H9 (cell line): ENCODE data around the gene KIF5A. TPM values are rescaled to one million over a fixed set of nuclear protein-coding genes. Genes with fewer than 3 reads are reported as not detected.

ENCODE experiments used
- DNase-seq: peaks from one replicate; pipeline ENCODE4 v3.0.0-alpha.2; 2017
- H2AFZ ChIP-seq: one replicate; pipeline ENCODE4 v1.6.1; 2013; ENCODE audit warnings: mild to moderate bottlenecking, low read length, control low read depth, moderate library complexity
- H2AK5ac ChIP-seq: 2 replicates; pipeline ENCODE4 v1.6.1; 2013; ENCODE audit warnings: low read length, control low read depth, mixed read lengths; ENCODE audit not compliant: insufficient read length
- H2BK120ac ChIP-seq: one replicate; pipeline ENCODE4 v1.6.1; 2013; ENCODE audit warnings: low read depth, mild to moderate bottlenecking, low read length, control low read depth, inconsistent platforms; ENCODE audit not compliant: poor library complexity, severe bottlenecking
- H2BK12ac ChIP-seq: 2 replicates; pipeline ENCODE4 v1.6.1; 2013; ENCODE audit warnings: low read length, control low read depth, mixed read lengths, low read depth; ENCODE audit not compliant: insufficient read length
- H2BK15ac ChIP-seq: 2 replicates; pipeline ENCODE4 v1.6.1; 2013; ENCODE audit warnings: low read depth, low read length, control low read depth
- H2BK20ac ChIP-seq: one replicate; pipeline ENCODE4 v1.6.1; 2013; ENCODE audit warnings: low read depth, mild to moderate bottlenecking, low read length, control low read depth, inconsistent platforms; ENCODE audit not compliant: poor library complexity, severe bottlenecking
- H2BK5ac ChIP-seq: 2 replicates; pipeline ENCODE4 v1.6.1; 2013; ENCODE audit warnings: low read length, control low read depth, mixed read lengths; ENCODE audit not compliant: insufficient read length
- H3K14ac ChIP-seq: 2 replicates; pipeline ENCODE4 v1.6.1; 2013; ENCODE audit warnings: low read length, control low read depth; ENCODE audit not compliant: insufficient read depth
- H3K18ac ChIP-seq: 2 replicates; pipeline ENCODE4 v1.6.1; 2013; ENCODE audit warnings: low read depth, mild to moderate bottlenecking, mixed read lengths, low read length, control low read depth; ENCODE audit not compliant: insufficient read length
- H3K23ac ChIP-seq: 2 replicates; pipeline ENCODE4 v1.6.1; 2013; ENCODE audit warnings: low read length, control low read depth, mixed read lengths, low read depth; ENCODE audit not compliant: insufficient read length
- H3K23me2 ChIP-seq: 2 replicates; pipeline ENCODE4 v1.6.1; 2013; ENCODE audit warnings: low read depth, mild to moderate bottlenecking, mixed read lengths, low read length, control low read depth; ENCODE audit not compliant: insufficient read length, poor library complexity, severe bottlenecking
- H3K27ac ChIP-seq: 2 replicates; pipeline ENCODE4 v1.5.1; 2013; ENCODE audit warnings: low read length, control low read depth, mixed read lengths, low read depth; ENCODE audit not compliant: insufficient read length
- H3K27me3 ChIP-seq: 2 replicates; pipeline ENCODE4 v1.6.1; 2013; ENCODE audit warnings: low read length, control low read depth, inconsistent platforms; ENCODE audit not compliant: insufficient read depth
- H3K4ac ChIP-seq: 2 replicates; pipeline ENCODE4 v1.6.1; 2013; ENCODE audit warnings: low read depth, mild to moderate bottlenecking, control low read depth, inconsistent platforms, low read length, moderate library complexity
- H3K4me1 ChIP-seq: 2 replicates; pipeline ENCODE4 v1.6.1; 2013; ENCODE audit warnings: low read length, control low read depth, inconsistent platforms; ENCODE audit not compliant: insufficient read depth
- H3K4me2 ChIP-seq: 2 replicates; pipeline ENCODE4 v1.6.1; 2013; ENCODE audit warnings: low read length, control low read depth, mixed read lengths; ENCODE audit not compliant: insufficient read length, insufficient read depth
- H3K56ac ChIP-seq: 2 replicates; pipeline ENCODE4 v1.6.1; 2013; ENCODE audit warnings: low read depth, mild to moderate bottlenecking, mixed read lengths, low read length, control low read depth; ENCODE audit not compliant: insufficient read length
- H3K79me1 ChIP-seq: 2 replicates; pipeline ENCODE4 v1.6.1; 2013; ENCODE audit warnings: low read depth, mild to moderate bottlenecking, moderate library complexity, low read length, control low read depth, inconsistent platforms; ENCODE audit not compliant: insufficient read depth, poor library complexity, severe bottlenecking
- H3K79me2 ChIP-seq: 2 replicates; pipeline ENCODE4 v1.6.1; 2013; ENCODE audit warnings: low read length, control low read depth, inconsistent platforms; ENCODE audit not compliant: insufficient read depth
- H3K9ac ChIP-seq: 2 replicates; pipeline ENCODE4 v1.6.1; 2013; ENCODE audit warnings: low read length, control low read depth, mixed read lengths; ENCODE audit not compliant: insufficient read length; ENCODE audit errors: extremely low read depth
- H3K9me3 ChIP-seq: one replicate; pipeline ENCODE4 v1.6.1; 2013; ENCODE audit warnings: low read depth, low read length, inconsistent platforms; ENCODE audit not compliant: control insufficient read depth
- H3T11ph ChIP-seq: one replicate; pipeline ENCODE4 v1.6.1; 2013; ENCODE audit warnings: mild to moderate bottlenecking, low read length, control low read depth, inconsistent platforms
- H4K20me1 ChIP-seq: one replicate; pipeline ENCODE4 v1.6.1; 2013; ENCODE audit not compliant: control insufficient read depth, insufficient read length, insufficient read depth
- H4K5ac ChIP-seq: 2 replicates; pipeline ENCODE4 v1.6.1; 2013; ENCODE audit warnings: low read depth, mild to moderate bottlenecking, mixed read lengths, low read length, control low read depth; ENCODE audit not compliant: insufficient read length
- H4K8ac ChIP-seq: replicated peaks from 2 replicates; pipeline ENCODE4 v1.6.1; 2013; ENCODE audit warnings: low read length, control low read depth, mixed read lengths, low read depth; ENCODE audit not compliant: insufficient read length
- H4K91ac ChIP-seq: 2 replicates; pipeline ENCODE4 v1.6.1; 2013; ENCODE audit warnings: low read depth, mild to moderate bottlenecking, moderate library complexity, mixed read lengths, low read length, control low read depth; ENCODE audit not compliant: insufficient read length
- H3K27ac Mint-ChIP-seq, 3 experiments: 2 replicates in 2 of 3; 3 replicates in 1 of 3; pipeline ENCODE4 v1.8.0; 2020 to 2021; ENCODE audit warnings: mixed read lengths in 3 of 3, mild to moderate bottlenecking in 1 of 3, moderate library complexity in 1 of 3
- H3K27me3 Mint-ChIP-seq: 2 replicates; pipeline ENCODE4 v1.8.0; 2021; ENCODE audit warnings: low read depth, mild to moderate bottlenecking, moderate library complexity, mixed read lengths
- H3K36me3 Mint-ChIP-seq, 3 experiments: 2 replicates in 2 of 3; 3 replicates in 1 of 3; pipeline ENCODE4 v1.8.0; 2020 to 2021; ENCODE audit warnings: low read depth in 3 of 3, mixed read lengths in 3 of 3; ENCODE audit not compliant: insufficient read depth in 1 of 3
- H3K4me1 Mint-ChIP-seq, 2 experiments: 2 replicates each; pipeline ENCODE4 v1.8.0; 2020; ENCODE audit warnings: mixed read lengths in 2 of 2
- H3K4me3 Mint-ChIP-seq, 2 experiments: 2 replicates in 1 of 2; 3 replicates in 1 of 2; pipeline ENCODE4 v1.8.0; 2020 to 2021; ENCODE audit warnings: mild to moderate bottlenecking in 2 of 2, mixed read lengths in 2 of 2, moderate library complexity in 1 of 2
- H3K9me3 Mint-ChIP-seq, 2 experiments: 2 replicates in 1 of 2; 3 replicates in 1 of 2; pipeline ENCODE4 v1.8.0; 2020; ENCODE audit warnings: mild to moderate bottlenecking in 2 of 2, mixed read lengths in 2 of 2, moderate library complexity in 1 of 2
- WGBS: extraction: QIAGEN DNeasy Blood & Tissue Kit; methylation state at CpG from one replicate; pipeline ENCODE4 v1.1.7; 2013; ENCODE audit warnings: missing lambda C conversion rate, low lambda C conversion rate, mixed read lengths; ENCODE audit not compliant: insufficient read length; ENCODE audit errors: extremely low coverage; 5-methylcytosine and 5-hydroxymethylcytosine counted together
- total RNA-seq: library from RNA; stranded (reverse); gene quantifications from 2 replicates; pipeline ENCODE4 v1.2.1, GENCODE V29; 2021
- TF ChIP-seq, protein P1 (sequence below): fragments of 200-600 bp; sonication (generic); conservative IDR thresholded peaks from 3 replicates; pipeline ENCODE4 v1.8.0; 2021; ENCODE audit warnings: antibody characterized with exemption, mild to moderate bottlenecking

Gene KIF5A
- total RNA-seq, 1 experiment from 2014 or later, result 18.5 TPM

- Histone ChIP-seq H3K9ac (no peak overlapping the region), H3K4me2 (no peak overlapping the region), H4K5ac (no peak overlapping the region), H3K14ac (no peak overlapping the region), H3K56ac (no peak overlapping the region), H3K23me2 (peaks cover under 1% of the 10 kb centered on the region), H2BK120ac (no peak overlapping the region), H3K27me3 (no peaks in the 10 kb centered on the region), H3K23ac (no peak overlapping the region), H2AFZ (no peak overlapping the region), H4K91ac (no peak overlapping the region), H3K18ac (no peak overlapping the region), H2BK12ac (no peak overlapping the region), H3K79me1 (no peaks in the 10 kb centered on the region), H3K4me1 (no peaks in the 10 kb centered on the region), H2BK5ac (no peak overlapping the region), H4K8ac (no peak overlapping the region), H3T11ph (no peak overlapping the region), H2BK15ac (no peak overlapping the region), H3K4ac (no peak overlapping the region), H2BK20ac (no peak overlapping the region), H3K27ac (no peak overlapping the region), H4K20me1 (no peaks in the 10 kb centered on the region), H2AK5ac (no peak overlapping the region), H3K9me3 (no peaks in the 10 kb centered on the region), H3K79me2 (0 out of 2 replicates have a peak, but pooled peaks cover 2% of the 10 kb centered on the region)
- no CpG with 5 or more reads among the region's 12 CpGs for WGBS
- no peaks in the 10 kb centered on the region for H3K9me3 Mint-ChIP-seq
- no peak overlapping the region for H3K4me3 Mint-ChIP-seq
- DNase-seq, result no peak
- H3K36me3 Mint-ChIP-seq, result peaks cover 48 to 78% (median 74%) of the 10 kb centered on the region in 3 experiments
- no peaks in the 10 kb centered on the region for H3K4me1 Mint-ChIP-seq
- TF ChIP-seq, protein P1, sequence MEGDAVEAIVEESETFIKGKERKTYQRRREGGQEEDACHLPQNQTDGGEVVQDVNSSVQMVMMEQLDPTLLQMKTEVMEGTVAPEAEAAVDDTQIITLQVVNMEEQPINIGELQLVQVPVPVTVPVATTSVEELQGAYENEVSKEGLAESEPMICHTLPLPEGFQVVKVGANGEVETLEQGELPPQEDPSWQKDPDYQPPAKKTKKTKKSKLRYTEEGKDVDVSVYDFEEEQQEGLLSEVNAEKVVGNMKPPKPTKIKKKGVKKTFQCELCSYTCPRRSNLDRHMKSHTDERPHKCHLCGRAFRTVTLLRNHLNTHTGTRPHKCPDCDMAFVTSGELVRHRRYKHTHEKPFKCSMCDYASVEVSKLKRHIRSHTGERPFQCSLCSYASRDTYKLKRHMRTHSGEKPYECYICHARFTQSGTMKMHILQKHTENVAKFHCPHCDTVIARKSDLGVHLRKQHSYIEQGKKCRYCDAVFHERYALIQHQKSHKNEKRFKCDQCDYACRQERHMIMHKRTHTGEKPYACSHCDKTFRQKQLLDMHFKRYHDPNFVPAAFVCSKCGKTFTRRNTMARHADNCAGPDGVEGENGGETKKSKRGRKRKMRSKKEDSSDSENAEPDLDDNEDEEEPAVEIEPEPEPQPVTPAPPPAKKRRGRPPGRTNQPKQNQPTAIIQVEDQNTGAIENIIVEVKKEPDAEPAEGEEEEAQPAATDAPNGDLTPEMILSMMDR, result no peak
- H3K27me3 Mint-ChIP-seq, result no peaks in the 10 kb centered on the region; the same call in 1 of the 2 replicates
- peak overlapping the region in 1 of 3 experiments; percentile 49; a peak in 2 of 7 replicates for H3K27ac Mint-ChIP-seq
Measured at GRCh38 chr12:57571926-57572762, 22.3 kb downstream of the KIF5A start.
